ENCODE data around the gene CWF19L1. TPM values are rescaled to one million over a fixed set of nuclear protein-coding genes. Genes with fewer than 3 reads are reported as not detected.

CWF19L1 gene
- total RNA-seq: 45.1 and 54.4 TPM in 2 replicates

DNA sequence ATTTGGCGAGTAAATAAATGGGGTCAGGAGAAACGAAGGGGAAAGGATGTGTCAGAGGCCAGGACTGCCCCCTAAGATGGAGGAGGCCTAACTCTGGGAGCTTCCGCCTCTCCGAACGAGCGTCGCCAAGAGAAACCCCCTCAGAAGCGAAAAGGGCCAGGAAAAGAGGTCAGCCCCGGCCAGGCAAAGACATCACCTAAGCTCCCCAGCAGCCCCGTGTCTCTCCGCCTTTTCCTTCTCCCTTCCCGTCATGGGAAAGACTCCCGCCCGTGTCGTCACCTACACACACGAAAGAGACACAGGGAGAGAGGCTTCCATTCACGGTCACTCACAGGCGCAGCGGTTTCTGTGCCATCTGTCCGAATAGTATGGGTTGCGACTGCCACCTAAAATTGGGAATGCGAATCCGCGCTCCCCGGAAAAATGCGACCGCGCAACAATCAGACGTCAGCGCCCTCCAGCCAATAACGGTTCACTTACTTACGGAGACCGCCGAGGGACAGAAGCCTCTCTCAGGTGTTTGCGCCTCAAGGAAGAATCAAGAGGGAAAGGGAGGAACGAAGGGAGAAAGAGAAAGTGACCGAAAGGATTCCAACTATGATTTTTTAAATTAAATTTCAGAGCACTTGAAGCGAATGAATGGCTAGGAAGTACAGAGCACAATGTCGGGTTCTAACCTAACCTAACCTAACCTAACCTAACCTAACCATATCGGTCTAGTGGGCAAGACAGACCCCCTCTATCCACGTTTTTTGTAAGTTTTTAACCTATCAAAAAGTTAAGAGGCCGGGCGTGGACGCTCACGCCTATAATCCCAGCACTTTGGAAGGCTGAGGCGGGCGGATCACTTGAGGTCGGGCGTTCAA, at the start of gene CWF19L1:
TSS of gene CWF19L1 (minus strand) at position 400 of the 866 bp plus-strand sequence. CDS start at position 355, 45 bp downstream.

DNA sequence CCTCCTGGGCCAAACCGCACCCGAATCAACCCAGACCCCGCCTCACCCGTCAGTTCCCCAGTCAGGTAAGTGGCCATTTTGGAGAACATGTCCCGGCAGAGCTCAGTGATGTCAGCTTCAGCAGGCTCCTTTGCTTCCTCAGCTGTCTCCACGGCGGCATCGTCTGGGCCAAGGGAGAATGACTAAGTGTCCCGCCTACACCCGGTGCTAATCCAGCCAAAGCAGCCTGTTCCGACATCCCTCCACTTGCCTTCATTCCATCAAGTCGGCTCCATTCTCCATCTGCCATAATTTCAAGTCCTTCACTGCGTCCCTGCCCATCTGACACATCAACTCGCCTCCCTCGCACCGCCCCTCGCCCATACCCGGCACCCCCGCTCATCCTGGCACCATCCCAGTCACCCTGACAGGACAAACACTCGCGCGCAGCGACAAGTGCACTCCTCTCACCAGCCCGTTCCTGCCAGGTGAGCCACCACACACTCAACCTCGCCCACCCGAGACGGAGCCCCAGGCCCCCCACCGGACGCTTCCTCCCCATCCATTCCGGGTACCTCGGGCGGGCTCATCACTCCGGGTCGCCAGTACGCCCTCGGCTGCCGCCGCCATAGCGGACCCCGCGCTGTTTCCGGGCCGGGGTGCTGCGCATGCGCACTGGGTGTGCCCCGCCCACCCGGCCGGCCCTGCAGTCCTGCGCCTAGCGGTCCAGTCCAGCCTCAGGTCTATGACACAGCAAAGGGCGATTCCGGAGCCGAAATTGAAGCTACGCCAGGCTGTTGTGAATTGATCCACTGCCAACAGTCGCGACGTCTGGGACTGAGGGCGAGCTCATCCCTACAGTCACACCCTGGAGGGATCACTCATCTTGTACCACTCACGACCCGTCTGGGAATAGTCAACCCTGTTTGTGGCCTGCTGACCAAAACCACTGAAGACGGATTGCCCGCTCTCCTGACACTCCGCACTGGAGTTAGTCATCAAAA, 18.9 kb upstream of the CWF19L1 start, which contains the start of gene BLOC1S2:
TSS of gene BLOC1S2 (minus strand) at position 630 of the 983 bp plus-strand sequence. CDS start at position 609, 21 bp downstream.

DNA sequence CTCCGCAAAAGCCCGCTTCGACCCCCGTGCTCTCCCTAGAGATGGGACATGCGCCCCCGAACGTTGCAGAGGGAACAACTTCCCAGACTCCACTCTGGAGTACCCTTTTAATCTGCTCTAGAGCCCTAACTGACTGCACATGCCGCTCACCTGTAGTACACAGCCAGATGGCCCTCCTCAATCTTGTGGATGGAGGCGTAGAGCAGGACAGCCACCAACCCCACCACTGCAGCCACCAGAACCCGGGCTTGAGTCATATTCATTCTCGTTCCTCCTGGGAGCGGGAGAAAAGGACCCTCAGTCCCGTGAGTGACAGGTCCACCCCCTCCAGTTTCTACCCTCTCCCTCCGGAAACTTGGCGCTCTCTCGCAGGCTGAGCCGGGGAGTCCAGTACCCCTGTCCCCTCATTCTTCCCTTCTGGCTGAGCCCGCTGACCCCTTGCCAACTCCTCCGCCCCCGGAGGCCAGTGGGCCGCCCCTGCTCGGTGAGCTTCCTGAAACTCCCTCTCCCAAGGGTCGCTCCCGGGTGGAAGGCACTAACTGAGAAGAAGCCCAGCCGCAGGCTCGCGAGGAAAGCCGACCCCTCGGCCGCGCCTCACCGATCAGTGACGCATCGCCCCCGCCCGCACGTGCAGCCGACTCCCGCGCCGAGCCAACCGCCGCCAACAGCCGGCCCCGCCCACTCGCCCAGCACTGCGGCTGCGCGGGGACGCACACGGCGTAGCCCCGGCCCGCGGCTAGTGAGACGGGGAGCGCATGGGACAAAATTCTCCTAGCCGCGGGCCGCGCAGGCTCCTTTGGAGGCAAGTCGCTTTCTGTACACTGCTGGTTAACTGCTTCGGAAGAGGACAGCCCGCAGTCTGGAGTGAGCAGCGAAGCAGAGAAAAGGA, 81.8 kb downstream of the CWF19L1 start, which contains the start of gene ERLIN1:
TSS of gene ERLIN1 (minus strand) at position 666 of the 889 bp plus-strand sequence. CDS start at position 263, 403 bp downstream.

Small RNAs within 50 kb of the gene (small RNA-seq; reads per million reads assigned to genes)
- gene RNU6-422P (not detected), gene SNORA12 (79.2 reads per million, percentile 98 among the genes with 10 or more reads in this experiment)

Other genes starting within 250 kb of the CWF19L1 start
- gene CPN1, start 185.8 kb downstream of the CWF19L1 start, total RNA-seq: not detected in 2 replicates
- 62.2 and 73.3 TPM in 2 replicates for gene ERLIN1, start 81.6 kb downstream of the CWF19L1 start, total RNA-seq
- gene CHUK, start 38.0 kb downstream of the CWF19L1 start, total RNA-seq: 39.6 and 40.7 TPM in 2 replicates
- gene BLOC1S2, start 19.0 kb upstream of the CWF19L1 start, total RNA-seq: 58.7 and 68.8 TPM in 2 replicates
- gene PKD2L1, start 62.6 kb upstream of the CWF19L1 start, total RNA-seq: not detected in 2 replicates
- 220 and 376 TPM in 2 replicates for gene SCD, start 79.6 kb upstream of the CWF19L1 start, total RNA-seq
- not detected in 2 replicates for gene WNT8B, start 195.4 kb upstream of the CWF19L1 start, total RNA-seq

All from thoracic aorta endothelial cell (primary cell).